PFSK-1 (cell line): ENCODE data around the gene PEX5.

Experiments used
- FOXP2 ChIP-seq: optimal IDR thresholded peaks from 2 replicates; pipeline ENCODE3; 2011; ENCODE audit warnings: borderline replicate concordance, control low read depth, inconsistent platforms; ENCODE audit not compliant: insufficient read depth; ENCODE audit errors: extremely low read length, extremely low read depth
- POLR2AphosphoS5 ChIP-seq: IDR thresholded peaks from 2 replicates; pipeline ENCODE4 v1.6.1; 2012; ENCODE audit warnings: low read depth, mild to moderate bottlenecking, control low read depth, low read length, moderate library complexity
- REST ChIP-seq, 2 experiments: IDR thresholded peaks; 2 replicates each; pipeline versions ENCODE4 v1.6.1 to v1.8.0; 2011 to 2012; ENCODE audit warnings: low read depth in 2 of 2, low read length in 2 of 2, control low read depth in 1 of 2, inconsistent platforms in 1 of 2, mild to moderate bottlenecking in 1 of 2, moderate library complexity in 1 of 2; ENCODE audit not compliant: insufficient read depth in 1 of 2
- SIN3A ChIP-seq: IDR thresholded peaks from 2 replicates; pipeline ENCODE4 v1.6.1; 2012; ENCODE audit warnings: mild to moderate bottlenecking, low read length, moderate library complexity, borderline replicate concordance; ENCODE audit not compliant: insufficient read depth
- TAF1 ChIP-seq: IDR thresholded peaks from 2 replicates; pipeline ENCODE4 v1.6.1; 2012; ENCODE audit warnings: low read length, control low read depth, borderline replicate concordance; ENCODE audit not compliant: insufficient read depth

The PEX5 gene

DNA sequence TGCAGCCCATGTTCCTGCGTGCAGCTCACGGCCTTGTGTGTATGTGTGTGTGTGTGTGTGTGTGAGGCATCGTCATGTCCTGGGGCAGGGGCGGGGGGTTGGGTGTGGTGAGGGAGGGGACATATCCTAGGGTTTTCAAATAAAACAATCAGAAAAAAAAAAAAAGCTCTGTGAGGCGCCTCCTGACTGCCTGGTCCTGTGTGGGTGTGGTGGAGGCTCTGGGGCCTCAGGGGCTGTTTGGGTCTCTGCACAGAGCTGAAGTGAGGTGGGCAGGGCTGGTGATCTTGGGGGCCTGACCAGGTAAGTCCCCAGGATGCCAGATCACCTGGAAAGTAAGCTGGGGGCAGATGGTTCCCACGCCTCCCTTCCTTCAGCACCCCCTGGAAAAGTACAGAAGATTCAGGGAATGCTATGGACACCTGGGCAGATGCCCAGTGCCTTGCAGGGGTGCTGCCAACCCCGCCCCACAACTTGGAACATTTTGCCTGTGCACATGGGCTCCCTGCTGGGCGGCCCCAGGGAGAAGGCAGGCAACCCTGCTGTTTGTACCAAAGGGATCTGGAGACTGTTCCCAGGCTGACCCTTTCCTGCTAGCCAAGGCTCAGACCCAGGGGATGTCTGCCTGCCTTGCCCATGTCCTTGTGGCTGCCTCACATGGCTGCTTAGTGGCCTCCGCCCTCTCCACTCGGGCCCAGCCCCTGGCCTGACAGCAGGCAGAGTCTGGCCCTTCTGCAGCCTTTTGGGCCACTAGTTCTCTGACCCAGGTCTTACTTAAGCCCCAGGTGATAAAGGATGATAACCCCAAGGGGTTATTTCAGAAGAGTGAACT, 30.5 kb upstream of the PEX5 start:
- no peak for TF ChIP-seq TAF1
- no peak for TF ChIP-seq REST (IDR thresholded peaks at IDR 0.05; ENCODE audit: insufficient read depth in 1 of 2, low read depth in 2 of 2, low read length in 2 of 2)
- no peak for TF ChIP-seq FOXP2
- no peak for TF ChIP-seq SIN3A
- no peak for TF ChIP-seq POLR2AphosphoS5

- TF ChIP-seq REST (IDR thresholded peaks at IDR 0.05; ENCODE audit: insufficient read depth in 1 of 2, low read depth in 2 of 2, low read length in 2 of 2), result no peak
- no peak for TF ChIP-seq TAF1
- TF ChIP-seq POLR2AphosphoS5, result no peak
- no peak for TF ChIP-seq FOXP2
- TF ChIP-seq SIN3A, result no peak
These were observed 29.3 kb upstream of the PEX5 start for GRCh38 chr12:7160183-7160582.

DNA sequence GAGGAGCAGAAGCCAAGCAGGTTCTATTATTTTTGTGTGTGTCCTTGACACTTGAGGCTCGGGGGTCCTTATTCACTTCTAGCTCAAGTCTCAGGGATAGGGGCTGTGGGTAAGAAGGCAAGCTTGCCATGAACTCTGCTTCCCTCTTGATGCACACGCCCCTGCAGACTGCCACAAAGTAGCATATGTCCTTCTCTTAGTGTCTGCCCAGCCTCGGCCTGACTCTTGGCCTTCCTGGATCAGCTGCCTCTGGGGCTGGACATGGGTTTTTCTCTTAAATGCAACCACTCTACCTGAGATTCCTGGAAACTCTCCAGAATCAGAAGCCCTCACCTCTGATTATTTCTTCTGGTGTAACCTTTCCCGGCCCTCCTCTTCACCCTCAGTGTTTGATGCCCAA, 28.2 kb upstream of the PEX5 start:
- no peak for TF ChIP-seq SIN3A
- TF ChIP-seq POLR2AphosphoS5, result no peak
- TF ChIP-seq REST (IDR thresholded peaks at IDR 0.05; ENCODE audit: insufficient read depth in 1 of 2, low read depth in 2 of 2, low read length in 2 of 2), result no peak
- TF ChIP-seq FOXP2, result no peak
- no peak for TF ChIP-seq TAF1

DNA sequence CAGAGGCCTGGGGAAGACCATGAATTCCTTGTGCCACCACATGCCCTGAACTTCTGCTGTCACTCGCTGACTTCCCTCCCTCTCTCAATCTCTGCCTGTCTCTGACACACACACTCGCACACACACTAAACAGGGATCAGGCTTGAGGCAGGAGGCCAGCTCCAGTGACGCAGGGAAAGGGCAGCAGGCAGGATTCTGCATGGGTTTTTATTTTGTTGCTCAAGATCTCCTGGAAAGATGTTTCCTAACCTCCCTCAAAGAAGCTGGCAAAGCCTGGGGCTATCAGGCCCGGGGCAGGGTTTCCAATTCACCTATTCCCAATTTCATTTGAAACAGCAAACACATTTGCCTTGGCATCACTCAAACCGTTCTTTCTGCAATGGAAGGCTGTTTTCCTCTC, 27.7 kb upstream of the PEX5 start:
- no peak for TF ChIP-seq REST (IDR thresholded peaks at IDR 0.05; ENCODE audit: insufficient read depth in 1 of 2, low read depth in 2 of 2, low read length in 2 of 2)
- no peak for TF ChIP-seq TAF1
- no peak for TF ChIP-seq POLR2AphosphoS5
- no peak for TF ChIP-seq SIN3A
- TF ChIP-seq FOXP2, result no peak

GRCh38 chr12:7162691-7163114, 26.8 kb upstream of the PEX5 start:
- no peak for TF ChIP-seq SIN3A
- TF ChIP-seq FOXP2, result no peak
- TF ChIP-seq POLR2AphosphoS5, result no peak
- TF ChIP-seq TAF1, result no peak
- no peak for TF ChIP-seq REST (IDR thresholded peaks at IDR 0.05; ENCODE audit: insufficient read depth in 1 of 2, low read depth in 2 of 2, low read length in 2 of 2)
